Parathyroid adenoma (tissue), 2 donors: ENCODE measurements around the gene TNNI3.

Source experiments
- H2AFZ ChIP-seq: fragments of 300-600 bp; sonication (generic); one replicate; pipeline ENCODE4 v1.7.0; 2017; ENCODE audit warnings: antibody characterized with exemption, mild to moderate bottlenecking
- H3K27ac ChIP-seq: fragments of 300-600 bp; sonication (generic); one replicate; pipeline ENCODE4 v1.7.0; 2017
- H3K27me3 ChIP-seq: fragments of 300-600 bp; sonication (generic); one replicate; pipeline ENCODE4 v1.7.0; 2017; ENCODE audit warnings: low read length; ENCODE audit not compliant: control insufficient read depth, insufficient read depth
- H3K36me3 ChIP-seq: fragments of 300-600 bp; sonication (generic); one replicate; pipeline ENCODE4 v1.7.0; 2017; ENCODE audit warnings: low read length; ENCODE audit not compliant: control insufficient read depth, insufficient read depth
- H3K4me1 ChIP-seq: fragments of 300-600 bp; sonication (generic); one replicate; pipeline ENCODE4 v1.7.0; 2017; ENCODE audit warnings: control low read depth
- H3K4me2 ChIP-seq: fragments of 300-600 bp; sonication (generic); one replicate; pipeline ENCODE4 v1.7.0; 2017; ENCODE audit warnings: low read length
- H3K4me3 ChIP-seq: fragments of 300-600 bp; sonication (generic); one replicate; pipeline ENCODE4 v1.7.0; 2017; ENCODE audit warnings: low read depth, low read length
- H3K79me2 ChIP-seq: fragments of 300-600 bp; sonication (generic); one replicate; pipeline ENCODE4 v1.7.0; 2017; ENCODE audit warnings: control low read depth
- H3K9ac ChIP-seq: fragments of 300-600 bp; sonication (generic); one replicate; pipeline ENCODE4 v1.7.0; 2017; ENCODE audit warnings: mild to moderate bottlenecking
- H3K9me3 ChIP-seq: fragments of 300-600 bp; sonication (generic); one replicate; pipeline ENCODE4 v1.7.0; 2017; ENCODE audit warnings: low read length; ENCODE audit not compliant: control insufficient read depth
- TF ChIP-seq, protein P1 (sequence below): fragments of 300-600 bp; sonication (generic); IDR thresholded peaks from one replicate; pipeline ENCODE4 v1.7.0; 2017; ENCODE audit warnings: antibody characterized with exemption, mild to moderate bottlenecking
- donor health status: primary hyperparathyroidism.

TNNI3 gene

DNA sequence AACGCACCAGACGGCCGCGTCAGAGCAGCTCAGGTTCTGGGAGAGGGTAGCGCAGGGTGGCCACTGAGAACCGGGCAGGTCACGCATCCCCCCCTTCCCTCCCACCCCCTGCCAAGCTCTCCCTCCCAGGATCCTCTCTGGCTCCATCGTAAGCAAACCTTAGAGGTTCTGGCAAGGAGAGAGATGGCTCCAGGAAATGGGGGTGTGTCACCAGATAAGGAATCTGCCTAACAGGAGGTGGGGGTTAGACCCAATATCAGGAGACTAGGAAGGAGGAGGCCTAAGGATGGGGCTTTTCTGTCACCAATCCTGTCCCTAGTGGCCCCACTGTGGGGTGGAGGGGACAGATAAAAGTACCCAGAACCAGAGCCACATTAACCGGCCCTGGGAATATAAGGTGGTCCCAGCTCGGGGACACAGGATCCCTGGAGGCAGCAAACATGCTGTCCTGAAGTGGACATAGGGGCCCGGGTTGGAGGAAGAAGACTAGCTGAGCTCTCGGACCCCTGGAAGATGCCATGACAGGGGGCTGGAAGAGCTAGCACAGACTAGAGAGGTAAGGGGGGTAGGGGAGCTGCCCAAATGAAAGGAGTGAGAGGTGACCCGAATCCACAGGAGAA is 42.0 kb downstream of the TNNI3 start:
- peak overlapping the region; percentile 79 for H3K27ac ChIP-seq
- H3K4me2 ChIP-seq: peak overlapping the region; percentile 99
- H3K9ac ChIP-seq: no peak overlapping the region
- H3K4me3 ChIP-seq: peak overlapping the region; percentile 86
- H3K79me2 ChIP-seq: peaks cover 33% of the 10 kb centered on the region
- H3K4me1 ChIP-seq: peaks cover 19% of the 10 kb centered on the region
- no peaks in the 10 kb centered on the region for H3K36me3 ChIP-seq
- no peaks in the 10 kb centered on the region for H3K27me3 ChIP-seq
- TF ChIP-seq, protein P1, sequence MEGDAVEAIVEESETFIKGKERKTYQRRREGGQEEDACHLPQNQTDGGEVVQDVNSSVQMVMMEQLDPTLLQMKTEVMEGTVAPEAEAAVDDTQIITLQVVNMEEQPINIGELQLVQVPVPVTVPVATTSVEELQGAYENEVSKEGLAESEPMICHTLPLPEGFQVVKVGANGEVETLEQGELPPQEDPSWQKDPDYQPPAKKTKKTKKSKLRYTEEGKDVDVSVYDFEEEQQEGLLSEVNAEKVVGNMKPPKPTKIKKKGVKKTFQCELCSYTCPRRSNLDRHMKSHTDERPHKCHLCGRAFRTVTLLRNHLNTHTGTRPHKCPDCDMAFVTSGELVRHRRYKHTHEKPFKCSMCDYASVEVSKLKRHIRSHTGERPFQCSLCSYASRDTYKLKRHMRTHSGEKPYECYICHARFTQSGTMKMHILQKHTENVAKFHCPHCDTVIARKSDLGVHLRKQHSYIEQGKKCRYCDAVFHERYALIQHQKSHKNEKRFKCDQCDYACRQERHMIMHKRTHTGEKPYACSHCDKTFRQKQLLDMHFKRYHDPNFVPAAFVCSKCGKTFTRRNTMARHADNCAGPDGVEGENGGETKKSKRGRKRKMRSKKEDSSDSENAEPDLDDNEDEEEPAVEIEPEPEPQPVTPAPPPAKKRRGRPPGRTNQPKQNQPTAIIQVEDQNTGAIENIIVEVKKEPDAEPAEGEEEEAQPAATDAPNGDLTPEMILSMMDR: no peak
- no peaks in the 10 kb centered on the region for H3K9me3 ChIP-seq
- no peak overlapping the region for H2AFZ ChIP-seq

DNA sequence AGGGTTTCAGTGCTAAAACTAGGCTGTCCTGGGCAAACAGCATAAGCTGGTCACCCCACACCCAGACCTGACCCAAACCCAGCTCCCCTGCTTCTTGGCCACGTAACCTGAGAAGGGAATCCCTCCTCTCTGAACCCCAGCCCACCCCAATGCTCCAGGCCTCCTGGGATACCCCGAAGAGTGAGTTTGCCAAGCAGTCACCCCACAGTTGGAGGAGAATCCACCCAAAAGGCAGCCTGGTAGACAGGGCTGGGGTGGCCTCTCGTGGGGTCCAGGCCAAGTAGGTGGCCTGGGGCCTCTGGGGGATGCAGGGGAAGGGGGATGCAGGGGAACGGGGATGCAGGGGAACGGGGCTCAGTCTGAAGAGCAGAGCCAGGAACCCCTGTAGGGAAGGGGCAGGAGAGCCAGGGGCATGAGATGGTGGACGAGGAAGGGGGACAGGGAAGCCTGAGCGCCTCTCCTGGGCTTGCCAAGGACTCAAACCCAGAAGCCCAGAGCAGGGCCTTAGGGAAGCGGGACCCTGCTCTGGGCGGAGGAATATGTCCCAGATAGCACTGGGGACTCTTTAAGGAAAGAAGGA is 42.9 kb downstream of the TNNI3 start:
- peak overlapping the region; percentile 41 for H3K27ac ChIP-seq

DNA sequence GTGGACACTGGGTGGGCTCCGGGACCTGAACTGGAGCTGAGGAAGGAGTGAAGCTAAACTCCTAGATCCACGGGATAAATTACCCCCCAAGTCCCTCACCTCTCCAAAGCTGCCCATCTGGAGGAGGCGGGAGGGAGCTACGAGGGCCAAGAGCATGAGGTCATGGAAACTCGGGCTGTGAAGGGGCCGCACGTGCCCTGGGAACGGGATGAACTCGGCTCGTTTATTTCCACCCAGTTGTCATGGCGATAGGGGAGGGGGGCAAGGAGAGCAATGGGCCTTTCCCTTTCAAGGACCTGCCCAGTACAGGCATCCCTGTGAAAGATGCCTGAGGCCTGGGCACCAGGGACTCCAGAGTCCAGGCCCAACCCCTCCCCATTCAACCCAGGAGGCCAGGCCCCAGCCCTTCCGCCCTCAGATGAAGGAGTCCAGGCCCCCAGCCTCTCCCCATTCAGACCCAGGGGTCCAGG is 43.9 kb downstream of the TNNI3 start:
- H3K79me2 ChIP-seq: peaks cover 33% of the 10 kb centered on the region
- H3K27me3 ChIP-seq: no peaks in the 10 kb centered on the region
- peak overlapping the region; percentile 34 for H3K4me3 ChIP-seq
- peaks cover 19% of the 10 kb centered on the region for H3K4me1 ChIP-seq
- H3K36me3 ChIP-seq: no peaks in the 10 kb centered on the region
- TF ChIP-seq, protein P1: no peak
- H3K4me2 ChIP-seq: peak overlapping the region; percentile 67
- H3K9ac ChIP-seq: no peak overlapping the region
- H3K27ac ChIP-seq: peak overlapping the region; percentile 81
- H3K9me3 ChIP-seq: no peaks in the 10 kb centered on the region
- no peak overlapping the region for H2AFZ ChIP-seq

More for the DNA sequence above, 42.9 kb downstream of the TNNI3 start:
- Histone ChIP-seq H3K4me3 (no peak overlapping the region), H3K79me2 (peaks cover 33% of the 10 kb centered on the region), H3K36me3 (no peaks in the 10 kb centered on the region), H3K4me1 (peaks cover 19% of the 10 kb centered on the region), H3K9me3 (no peaks in the 10 kb centered on the region), H3K27me3 (no peaks in the 10 kb centered on the region), H3K9ac (no peak overlapping the region), H2AFZ (no peak overlapping the region), H3K4me2 (no peak overlapping the region)
- TF ChIP-seq, protein P1: no peak

DNA sequence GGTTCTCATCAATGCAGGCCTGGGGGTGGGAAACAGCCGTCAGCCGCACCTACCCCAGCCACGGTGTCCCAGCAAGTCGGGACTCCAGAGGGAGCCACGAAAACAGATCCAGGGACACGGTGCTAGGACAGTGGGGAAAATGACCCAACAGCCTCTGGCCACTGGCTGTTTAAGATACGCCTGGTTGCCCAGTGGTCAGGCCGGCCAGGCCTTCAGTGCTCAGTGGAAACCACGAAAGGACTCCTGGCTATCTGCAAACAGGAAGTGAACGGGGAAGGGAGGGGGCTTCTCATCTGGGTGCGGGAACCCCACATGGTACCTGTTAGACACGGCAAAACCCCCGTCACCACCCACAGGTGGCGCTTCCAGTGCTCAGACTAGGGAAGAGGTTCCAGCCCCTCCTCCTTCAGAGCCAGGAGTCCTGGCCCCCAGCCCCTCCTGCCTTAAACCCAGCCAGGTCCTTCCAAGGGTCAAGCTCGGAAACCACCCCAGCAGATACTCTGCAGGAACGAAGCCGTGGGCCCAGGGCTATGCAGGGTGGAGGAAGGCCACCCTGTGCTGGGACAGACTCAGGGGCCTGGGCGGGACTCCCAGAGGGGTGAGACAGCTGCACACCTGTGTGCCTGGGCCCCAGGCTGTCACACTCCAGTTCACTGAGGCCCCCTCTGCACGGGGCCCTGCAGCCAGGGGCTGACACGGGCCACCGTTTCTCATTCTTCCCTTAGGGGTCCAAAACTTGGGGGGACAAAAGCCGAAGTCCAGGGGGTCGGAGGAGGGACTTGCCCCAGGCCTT is 44.6 kb downstream of the TNNI3 start:
- H3K27me3 ChIP-seq: no peaks in the 10 kb centered on the region
- H2AFZ ChIP-seq: no peak overlapping the region
- TF ChIP-seq, protein P1: no peak
- H3K4me3 ChIP-seq: peak overlapping the region; percentile 34
- peak overlapping the region; percentile 67 for H3K4me2 ChIP-seq
- H3K4me1 ChIP-seq: peaks cover 16% of the 10 kb centered on the region
- H3K36me3 ChIP-seq: no peaks in the 10 kb centered on the region
- H3K9me3 ChIP-seq: no peaks in the 10 kb centered on the region
- no peak overlapping the region for H3K9ac ChIP-seq
- H3K79me2 ChIP-seq: peaks cover 33% of the 10 kb centered on the region
- H3K27ac ChIP-seq: peak overlapping the region; percentile 81
